Ureter (tissue), 1 donor: ENCODE data around the gene INMT. TPM values are rescaled to one million over a fixed set of nuclear protein-coding genes. Genes with fewer than 3 reads are reported as not detected.

ENCODE experiments used
- DNase-seq: peaks from one replicate; pipeline ENCODE4 v3.0.0-alpha.2; 2020; ENCODE audit warnings: low spot score
- total RNA-seq: library from RNA; stranded (reverse); gene quantifications from one replicate; pipeline ENCODE4 v1.2.4, GENCODE V29; 2023
- donor health status: DM: yes; HTN: yes; CAD: no.

Gene INMT
- total RNA-seq, 1 donor from 2014 or later: 31.4 TPM

DNA sequence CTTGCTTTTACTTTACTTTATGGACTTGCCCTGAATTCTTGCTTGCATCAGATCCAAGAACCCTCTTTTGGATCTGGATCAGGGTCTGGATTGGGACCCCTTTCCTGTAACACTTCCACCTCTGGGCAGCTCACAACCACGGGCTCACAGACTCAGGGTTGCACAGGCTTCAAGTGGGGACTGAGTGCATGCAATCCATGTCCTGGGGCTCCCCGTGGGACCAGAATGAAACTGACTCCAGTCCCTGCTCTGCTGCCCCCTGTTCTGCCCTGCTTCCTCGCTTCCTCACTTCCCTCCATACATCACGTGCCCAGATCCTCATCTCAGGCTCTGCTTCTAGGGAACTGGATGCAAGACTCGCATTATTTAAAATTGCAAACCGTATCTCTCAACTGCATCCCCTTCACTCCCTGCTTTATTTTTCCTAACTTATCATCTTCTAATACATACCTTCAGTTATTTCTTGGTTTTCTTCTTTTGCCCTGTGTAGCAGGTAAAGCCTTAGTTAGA lies 23.3 kb upstream of the INMT start:
- DNase-seq: no peak

DNA sequence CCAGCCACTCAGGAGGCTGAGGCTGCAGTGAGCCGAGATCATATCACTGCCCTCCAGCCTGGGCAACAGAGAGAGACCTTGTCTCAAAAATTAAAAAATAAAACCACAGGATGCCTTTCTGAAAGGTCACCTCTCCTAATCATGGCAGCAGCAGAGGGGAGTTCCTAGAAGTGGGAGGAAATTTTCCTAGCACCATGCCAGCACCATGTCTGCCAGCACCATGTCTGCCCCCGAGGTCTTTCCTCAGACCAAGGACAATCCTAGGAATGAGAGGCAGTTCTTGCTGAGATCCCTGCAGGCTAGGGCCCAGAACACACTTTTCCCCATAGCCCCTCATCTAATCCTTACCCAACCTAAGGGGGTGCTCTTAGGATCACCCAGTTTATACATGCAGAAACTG lies 22.3 kb upstream of the INMT start:
- no peak for DNase-seq

DNA sequence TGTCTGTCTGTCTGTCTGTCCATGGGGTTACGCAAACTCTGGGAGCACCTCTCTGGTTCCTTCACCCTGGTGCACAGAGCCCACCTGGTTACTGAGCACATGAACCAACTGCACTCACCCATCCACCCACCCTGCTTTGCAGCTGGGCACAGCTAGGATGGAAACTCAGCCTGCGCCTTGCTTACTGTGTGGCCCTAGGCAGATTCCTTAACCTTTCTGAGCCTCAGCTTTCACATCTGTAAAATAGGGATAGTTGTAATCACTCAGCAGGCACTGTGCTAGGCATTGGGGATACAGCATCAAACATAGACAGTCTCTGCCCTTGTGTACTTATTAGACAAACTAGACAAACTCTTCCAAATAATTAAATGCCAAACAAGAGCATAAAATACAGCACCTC lies 21.8 kb upstream of the INMT start:
- no peak for DNase-seq

DNA sequence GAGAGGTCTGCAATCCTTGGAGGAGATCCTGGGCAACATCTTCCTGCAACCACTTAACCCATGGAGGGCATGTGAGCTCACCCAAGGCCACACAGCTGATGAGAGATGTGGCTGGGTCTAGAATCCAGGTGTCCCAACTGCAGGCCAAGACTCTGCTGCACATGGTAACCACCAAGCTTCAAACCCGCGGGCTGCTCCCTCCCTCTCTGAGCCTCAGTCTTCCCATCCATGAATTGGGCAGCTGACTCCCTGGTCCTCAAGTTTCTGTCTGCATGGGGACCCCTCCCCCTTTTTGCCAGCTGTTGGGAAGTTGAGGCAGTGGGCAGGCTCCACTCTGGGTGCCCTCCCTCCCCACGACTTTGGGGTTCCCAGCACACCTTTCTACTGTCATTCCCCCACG lies 20.9 kb upstream of the INMT start:
- DNase-seq: no peak

DNA sequence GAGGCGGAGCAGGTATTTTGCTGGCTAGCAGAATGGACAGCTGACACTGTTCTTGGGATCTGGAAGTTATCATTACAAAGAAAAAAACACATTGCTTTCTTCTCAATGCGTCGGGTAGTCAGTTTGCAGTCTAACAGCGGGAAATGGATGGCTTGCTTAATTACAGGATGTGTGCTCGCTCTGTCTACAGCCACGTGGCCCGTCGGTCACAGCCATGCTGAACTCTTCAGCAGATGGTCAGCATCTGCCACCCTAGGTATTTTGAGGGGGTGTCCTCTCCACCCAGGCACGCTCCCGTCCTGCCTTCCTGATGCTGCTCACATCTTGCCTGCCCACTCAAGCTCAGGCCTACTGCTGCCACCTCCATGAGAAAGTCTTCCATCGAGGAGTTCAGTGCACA lies 20.4 kb upstream of the INMT start:
- DNase-seq: no peak

DNA sequence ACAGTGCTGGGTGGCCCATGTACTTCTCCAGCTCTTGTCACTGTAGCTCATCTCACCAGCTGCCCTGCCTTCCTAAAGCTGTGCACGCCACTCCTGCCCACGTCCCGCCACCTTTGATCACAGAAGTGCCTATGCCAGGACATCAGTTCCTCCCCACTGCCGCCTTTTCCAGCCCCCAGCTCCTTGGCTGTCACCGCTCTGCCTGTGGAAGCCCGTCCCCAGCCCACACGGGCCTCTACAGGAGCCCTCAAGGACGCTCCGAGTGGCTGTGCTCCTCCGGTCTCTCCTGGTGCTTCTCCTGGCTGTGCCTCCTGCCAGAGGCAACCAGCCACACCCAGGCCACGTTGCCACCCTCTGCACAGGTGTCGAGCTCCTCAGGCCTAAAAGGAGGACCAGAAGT lies 19.3 kb upstream of the INMT start:
- DNase-seq: no peak

DNA sequence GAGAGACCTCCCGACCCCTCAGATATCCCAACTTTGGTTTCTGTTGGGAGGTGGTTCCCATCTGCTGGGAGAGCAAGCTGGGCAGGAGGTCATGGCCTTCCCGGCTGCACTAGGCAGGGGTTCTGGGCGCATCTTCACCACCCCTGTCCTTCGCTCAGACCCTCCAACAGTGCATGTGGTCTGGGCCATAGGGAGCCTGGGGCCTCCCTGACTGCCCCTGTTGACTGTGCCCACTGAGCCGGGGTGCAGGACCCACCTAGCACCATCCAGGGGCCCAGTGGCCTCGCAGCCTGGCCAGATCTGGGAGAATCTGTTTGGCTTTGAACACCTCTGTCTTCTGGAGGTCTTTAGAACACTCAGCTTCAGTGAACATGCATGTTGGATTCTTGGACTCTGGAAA lies 18.7 kb upstream of the INMT start:
- no peak for DNase-seq

DNA sequence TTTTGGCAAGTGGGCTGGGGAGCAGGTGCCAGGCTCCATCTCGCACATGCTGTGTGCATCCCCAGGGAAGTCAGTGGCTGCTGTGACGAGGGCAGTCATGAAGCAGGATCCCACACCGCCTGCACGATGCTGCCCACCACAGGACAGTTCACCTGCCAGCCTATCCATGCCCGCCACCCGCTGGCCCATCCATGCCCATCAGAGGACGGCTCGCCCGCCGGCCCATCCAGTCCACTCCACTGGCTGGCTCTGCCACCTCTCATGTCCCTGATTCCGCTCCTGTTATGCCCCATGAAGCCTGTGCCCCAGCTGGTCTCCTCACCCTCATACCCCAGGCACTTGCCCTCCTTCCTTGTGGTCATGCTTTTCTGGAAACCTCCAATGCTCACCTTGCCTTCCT lies 18.2 kb upstream of the INMT start:
- DNase-seq: no peak

DNA sequence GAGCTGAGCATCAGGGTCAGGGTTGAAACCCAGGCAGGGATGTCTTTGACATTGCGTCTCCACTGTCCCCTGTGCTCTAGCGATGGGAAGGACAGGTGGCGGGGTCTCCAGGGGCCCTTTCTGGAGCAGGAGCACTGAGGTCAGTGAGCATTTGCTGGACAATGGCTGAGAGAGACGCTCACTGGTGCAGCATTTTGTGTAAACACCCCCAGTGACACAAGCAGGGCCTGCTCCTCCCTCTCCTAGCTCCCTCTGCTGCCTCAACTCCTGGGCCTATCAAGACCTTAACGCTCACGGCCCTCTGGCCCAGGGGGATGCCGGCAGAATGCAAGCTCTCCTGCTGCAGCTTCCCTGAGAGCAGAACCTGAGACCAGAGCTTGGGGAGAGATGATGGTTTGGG lies 17.4 kb upstream of the INMT start:
- DNase-seq: no peak

DNA sequence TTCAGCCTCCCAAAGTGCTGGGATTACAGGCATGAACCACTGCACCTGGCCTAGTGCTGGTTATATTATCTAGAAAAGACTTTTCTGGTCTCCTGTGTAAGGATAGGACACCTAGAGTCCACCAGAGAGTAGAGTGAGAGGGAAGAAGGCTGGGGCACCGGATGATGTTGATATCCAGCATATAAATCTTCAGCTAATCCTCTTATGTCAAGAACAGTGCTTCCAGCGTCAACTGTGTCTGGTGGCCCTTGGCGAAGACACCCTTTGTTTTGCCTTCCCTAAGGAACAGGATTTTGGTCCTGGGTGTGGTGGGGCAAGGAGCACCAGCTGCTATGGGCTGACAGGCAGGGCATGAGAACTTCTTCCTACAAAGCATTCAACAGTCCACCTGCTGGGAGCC lies 16.3 kb upstream of the INMT start:
- no peak for DNase-seq

DNA sequence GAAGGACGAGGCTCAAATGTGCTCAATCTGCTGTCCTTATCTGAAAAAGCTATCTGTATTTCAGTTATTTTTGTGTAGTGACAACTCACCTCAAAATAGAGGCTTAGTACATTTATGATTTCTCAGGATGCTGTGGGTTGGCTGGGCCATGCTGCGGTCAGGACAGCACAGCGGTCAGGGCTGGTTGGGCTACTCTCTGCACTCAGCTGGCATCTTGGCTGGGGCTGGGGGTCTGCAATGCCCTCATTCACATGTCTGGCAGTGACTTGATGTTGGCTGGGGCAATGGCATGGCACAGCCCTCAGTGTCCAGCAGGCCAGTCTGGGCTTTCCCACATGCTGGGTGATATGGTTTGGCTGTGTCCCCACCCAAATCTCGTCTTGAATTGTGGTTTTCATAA lies 15.6 kb upstream of the INMT start:
- no peak for DNase-seq

DNA sequence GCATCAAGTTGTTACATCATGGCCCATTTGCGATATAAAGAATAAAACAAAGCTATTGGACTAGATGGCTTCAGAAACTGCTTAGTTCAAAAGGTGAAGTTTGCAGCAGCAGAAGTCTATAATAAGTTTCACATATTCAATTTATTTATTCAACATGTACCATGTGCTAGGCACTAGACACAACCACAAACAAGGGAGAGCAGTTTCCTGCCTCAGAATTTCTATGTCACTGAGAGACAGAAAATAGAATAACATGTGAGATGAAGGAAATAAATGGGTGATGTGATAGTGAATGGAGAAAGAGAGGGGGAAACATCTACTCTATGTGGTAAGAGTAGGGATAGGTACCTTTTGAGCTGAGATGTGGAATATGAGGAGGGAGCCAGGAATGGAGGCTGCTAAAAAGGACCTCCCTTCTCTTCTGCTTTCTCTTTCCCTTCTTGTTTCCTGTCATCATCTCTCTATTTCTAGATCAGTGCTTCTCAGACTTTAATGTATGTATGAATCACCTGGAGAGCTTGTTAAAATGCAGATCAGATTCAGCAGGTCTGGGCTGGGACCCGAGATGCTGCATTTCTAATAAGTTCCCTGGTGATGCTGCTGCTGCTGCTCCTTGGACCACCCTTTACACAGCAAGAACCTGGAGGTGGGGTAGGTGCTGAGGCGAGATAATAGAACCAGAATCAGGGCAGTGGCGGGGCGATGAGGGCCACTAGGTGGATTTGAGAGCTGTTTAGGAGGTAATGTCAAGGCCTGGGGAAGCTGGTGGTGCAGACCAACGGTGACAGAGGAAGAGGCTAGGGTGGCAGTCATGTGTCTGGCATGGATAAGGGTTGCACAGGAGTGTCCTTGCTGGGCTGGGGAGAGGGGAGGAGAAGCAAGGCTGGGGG lies 13.7 kb upstream of the INMT start:
- DNase-seq: no peak

DNA sequence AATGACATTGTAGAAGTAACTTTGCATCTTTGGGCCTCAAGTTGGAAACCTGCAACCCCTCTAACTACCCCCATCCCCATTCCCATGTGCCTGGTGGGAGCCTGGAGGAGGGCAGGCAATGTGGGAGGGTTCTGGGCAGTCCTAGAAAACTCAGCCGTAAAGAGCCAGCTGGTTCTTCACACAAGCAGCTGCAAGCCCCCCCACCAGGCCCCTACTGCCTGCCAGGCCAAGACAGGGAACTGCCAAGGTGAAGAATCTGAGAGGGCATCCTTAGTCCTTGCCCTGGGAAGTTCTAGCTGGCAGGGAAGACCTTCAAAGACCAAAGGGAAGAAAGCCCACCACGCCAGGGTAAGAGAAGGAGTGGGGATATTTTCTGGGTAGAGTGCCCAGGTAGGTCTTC lies 12.2 kb upstream of the INMT start:
- no peak for DNase-seq

DNA sequence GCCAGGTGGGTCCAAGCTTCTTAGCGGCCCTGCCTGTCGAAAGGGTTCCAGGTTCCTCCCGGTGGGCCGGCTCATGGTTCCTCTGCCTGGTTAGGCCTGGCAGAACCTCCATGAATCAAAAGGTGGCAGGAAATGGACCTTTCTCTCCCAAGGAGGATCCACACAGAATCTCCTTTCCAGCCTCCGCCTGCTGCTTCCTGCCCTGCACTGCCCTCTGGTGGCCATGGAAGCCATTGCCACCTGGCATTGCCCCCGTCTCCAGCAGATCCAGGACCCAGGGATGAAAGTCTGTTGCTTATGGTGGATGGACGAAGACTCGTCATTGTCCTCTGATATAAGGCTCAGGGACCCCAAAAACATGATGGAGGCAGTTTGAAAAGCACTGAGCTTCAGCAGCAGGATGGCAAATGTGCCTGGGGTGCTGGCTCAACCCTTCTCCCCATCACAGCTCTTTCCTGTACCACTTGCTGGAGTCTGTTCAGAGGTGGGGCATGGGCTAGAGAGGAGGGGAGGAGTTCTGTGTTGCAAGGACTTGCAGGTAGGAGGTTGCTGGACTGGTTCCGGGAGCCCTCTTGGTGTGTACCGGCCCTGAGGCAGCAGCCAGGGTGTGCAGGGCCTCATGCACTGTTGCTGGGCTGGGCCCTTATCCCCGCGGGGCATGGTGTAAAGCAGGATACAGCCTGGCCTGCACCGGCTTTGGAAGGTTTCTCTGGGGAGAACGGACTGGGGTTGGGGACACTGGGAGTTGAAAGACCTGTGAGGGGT lies 11.3 kb upstream of the INMT start:
- peak; percentile 88 for DNase-seq

DNA sequence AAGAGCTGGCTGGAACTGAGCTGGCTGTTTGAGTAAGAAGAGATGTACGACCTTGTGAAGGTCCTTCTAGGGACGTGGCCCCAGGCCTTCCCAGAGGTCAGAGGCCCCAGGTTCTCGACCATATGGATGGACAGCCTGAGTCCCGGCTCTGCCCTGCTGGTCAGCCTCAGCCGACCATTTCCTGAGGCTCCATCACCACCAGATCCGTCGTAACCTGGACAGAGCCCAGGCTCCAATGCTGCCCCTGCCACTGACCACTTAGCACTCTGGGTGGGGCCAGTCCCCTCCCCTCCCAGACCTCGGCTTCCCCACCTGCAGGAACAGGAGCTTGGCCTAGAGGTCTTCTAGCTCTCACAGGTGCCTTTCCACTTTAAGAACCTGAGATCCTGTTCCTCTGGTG lies 10.6 kb upstream of the INMT start:
- DNase-seq: no peak

DNA sequence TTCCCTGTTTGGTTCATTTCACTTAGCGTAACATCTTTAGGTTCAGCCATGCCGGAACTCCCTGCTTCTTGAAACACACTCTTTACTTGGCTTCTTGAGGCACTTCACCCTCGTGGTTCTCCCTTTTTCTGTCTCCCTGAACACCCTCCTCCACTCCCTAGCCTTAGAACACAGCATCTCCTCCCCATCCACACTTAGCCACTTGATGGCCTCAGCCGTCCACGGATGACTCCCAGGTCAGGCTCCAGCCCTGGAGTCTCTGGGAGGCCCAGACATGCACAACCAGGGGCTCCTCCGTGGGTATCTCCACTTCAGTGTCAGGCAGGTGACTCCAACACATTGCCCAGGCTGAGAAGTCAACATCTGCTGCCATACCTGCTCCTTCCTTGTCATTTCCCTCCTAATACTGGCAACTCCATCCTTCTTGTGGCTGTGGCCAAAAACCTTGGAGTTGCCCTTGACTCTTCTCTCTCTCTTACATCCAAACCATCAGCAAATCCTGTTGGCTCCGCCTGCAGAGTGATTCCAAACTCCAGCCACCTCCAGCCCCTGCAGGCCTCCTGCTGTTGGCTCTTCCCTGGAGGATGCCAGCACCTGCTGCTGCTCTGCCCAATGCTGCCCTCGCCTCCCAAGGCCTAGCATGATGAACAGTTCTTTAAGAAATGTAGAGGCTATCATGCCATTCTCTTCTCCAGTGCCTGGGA lies 8.4 kb upstream of the INMT start:
- no peak for DNase-seq

DNA sequence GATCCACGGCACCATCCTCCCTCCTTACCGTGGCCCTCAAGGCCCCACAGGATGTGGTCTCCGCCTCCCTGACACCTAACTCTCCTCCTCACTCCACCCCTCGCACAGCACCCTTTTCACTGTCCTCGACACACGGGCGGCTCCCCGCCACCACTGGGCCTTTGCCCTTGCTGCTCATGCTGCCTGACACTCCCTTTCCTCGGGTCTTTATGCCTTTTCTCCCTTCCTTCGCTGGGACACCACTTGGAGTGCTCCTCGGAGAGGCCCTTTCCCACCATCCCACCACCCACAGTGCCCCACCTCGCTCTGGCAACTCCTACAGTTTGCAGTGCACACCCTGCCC lies 7.9 kb upstream of the INMT start:
- no peak for DNase-seq

DNA sequence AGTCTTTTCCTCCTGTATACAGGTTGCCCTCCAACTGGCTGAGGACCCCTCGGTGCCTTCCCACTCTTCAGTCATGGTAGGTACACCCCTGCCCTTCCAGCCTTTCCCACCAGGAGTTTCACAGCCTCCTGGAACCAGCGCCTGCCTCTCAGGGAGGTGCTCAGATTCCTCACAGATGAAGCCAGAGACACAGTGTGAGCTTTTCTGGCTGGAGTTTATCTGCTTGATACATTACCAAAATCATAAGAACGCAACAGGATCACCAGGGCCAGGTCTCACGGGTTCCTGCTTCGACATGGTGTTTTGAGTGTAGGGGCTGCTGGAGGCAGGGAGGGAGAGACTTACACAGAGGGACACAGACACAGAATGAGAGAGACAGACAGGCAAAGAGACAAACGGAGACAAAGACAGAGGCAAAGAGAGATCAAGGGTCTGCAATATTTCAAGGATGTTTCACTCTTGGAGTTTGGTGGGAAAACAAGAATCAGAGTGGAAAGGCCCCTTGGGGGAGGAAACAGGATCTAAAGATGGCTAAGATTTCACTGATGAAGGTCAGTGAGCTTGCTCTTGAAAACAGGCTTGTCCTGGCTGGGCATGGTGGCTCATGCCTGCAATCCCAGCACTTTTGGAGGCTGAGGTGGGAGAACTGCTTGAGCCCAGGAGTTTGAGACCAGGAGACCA lies 6.5 kb upstream of the INMT start:
- no peak for DNase-seq

DNA sequence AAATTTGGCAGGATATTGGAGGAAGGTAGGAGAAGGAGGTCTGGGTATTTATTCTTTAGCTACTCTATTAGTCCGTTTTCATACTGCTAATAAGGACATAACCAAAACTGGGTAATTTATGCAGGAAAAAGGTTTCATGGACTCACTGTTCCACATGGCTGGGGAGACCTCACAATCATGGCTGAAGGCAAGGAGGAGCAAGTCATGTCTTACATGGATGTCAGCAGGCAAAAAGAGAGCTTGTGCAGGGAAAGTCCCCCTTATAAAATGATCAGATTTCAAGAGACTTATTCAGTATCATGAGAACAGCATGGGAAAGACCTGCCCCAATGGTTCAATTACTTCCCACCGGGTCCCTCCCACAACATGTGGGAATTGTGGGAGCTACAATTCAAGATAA lies 1.9 kb upstream of the INMT start:
- DNase-seq: no peak

DNA sequence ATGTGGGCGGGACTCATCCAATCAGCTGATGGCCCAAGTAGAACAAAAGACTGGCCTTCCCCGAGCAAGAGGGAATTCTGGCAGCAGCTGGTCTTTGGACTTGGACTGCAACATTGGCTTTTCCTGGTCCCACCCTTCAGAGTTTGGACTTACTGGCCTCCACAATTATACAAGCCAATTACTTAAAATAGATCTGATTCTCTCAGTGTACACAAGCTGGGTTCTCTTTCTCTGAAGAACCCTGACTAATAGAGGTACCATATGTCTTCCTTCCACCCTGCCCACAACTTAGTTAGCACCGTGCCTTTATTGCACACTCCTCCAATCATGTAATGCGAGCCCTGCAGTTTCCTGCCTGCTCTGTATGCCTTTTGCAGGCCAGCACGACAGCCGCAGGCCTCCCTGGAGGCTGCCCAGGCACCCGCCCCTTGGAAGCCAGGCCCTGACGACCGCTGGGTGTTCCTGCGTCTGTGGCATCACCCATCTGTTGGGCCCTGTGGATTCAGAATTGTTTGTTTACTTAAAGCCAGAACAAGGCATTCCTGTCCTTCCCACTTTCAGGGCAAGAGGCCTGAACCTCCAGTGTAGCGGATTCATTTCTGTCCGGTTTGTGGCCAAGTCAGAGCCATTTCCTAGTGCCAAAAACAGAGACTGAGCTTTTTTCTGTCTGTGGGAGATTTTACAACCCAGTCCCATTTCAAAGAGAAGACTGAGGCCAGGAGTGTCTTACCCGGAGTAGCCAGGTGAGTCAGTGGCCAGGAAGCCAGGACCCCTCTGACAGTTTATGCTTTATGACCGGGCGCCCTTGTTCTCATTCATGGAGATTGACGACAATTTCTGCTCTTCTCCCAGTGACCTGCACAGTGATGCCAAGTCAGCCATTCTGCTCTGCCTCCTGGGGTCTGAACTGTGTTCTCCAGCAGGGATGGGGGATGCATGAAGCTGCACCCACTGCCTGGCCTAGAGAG lies 968 bp upstream of the INMT start:
- DNase-seq: peak; percentile 72

DNA sequence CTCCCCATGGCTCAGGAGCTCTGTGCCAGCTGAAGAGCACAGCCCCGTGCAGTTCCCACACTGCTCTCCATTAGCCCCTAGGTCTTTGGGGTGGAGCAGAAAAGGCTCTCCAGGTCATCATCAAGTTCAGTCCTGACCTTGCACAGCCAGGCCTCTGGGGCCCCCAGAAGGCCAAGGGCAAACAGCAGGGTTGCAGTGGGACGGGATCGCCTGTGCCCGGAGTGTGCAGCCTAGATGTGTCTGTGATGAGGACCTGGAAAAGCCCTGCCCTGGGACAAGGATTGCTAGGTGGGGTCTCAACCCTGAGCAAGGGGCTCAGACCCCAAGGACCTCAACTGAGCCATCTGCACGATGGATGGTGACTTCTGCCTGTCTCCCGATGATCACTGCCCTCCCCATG lies 549 bp downstream of the INMT start:
- DNase-seq: no peak
